ENCODE measurements around the gene RRP12.

Gene RRP12

DNA sequence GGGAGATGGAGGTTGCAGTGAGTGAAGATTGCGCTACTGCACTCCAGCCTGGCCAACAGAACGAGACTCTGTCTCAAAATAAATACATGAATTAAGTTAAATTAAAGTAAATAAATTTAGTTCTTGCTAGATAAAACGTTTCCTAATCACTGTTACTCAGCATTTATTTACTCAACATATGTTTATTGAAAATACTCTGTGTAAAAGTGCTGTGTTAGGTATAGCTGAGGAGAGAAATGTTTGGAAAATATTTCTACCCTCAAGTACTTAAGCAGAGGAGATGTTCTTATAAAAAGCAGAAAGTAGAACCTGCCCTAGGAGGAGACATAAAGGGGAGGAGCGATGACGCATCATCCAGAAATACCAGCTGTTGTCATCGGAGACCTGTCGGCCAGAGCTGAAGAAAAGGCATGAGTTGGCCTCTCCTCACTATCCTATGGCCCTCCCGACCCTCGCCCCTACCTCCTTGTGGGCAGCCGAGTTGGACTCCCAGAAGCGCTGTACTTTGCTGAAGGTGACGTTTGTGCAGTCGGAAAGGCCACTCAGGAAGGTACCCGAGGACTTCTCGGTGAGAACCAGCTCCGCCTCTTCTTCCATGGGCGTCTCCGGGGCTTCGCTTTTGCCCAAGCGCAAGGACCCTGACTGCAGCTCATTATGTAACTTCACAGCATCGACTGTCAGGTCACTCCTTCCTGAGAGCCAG is 1.1 kb downstream of the RRP12 start:
- Mint-ChIP-seq H3K27me3 (no peaks in the 10 kb centered on the region), H3K36me3 (peaks cover 8 to 9% of the 10 kb centered on the region in 2 donors), H3K4me1 (peaks cover 3 to 13% of the 10 kb centered on the region in 2 donors), H3K9me3 (no peaks in the 10 kb centered on the region), H3K4me3 (peak overlapping the region; percentile 92 to 96), H3K27ac (peak overlapping the region; percentile 98)
- ATAC-seq (replicated peaks) = peak in 1 of 2 donors; percentile 38
- DNase-seq = peak; percentile 32

DNA sequence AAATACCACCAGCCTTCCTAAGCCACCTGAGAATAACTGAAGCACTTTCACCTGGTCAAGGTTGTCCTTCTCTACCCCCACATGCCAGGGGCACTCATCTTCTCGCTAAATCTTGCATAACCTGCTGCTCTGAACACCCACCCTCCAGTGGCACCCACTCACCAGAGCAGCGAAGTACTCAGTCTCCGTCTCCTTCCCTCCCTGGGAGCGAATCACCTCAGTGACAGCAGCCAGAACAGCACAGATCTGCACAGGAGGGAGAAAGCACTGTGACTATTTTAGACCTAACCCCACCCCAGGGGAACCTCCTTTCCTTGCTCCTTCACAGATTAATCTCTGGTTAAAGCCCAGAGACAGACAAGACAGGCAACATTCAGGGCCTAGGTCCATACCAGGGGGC is 5.1 kb downstream of the RRP12 start:
- no peak overlapping the region for H3K4me3 Mint-ChIP-seq
- no peaks in the 10 kb centered on the region for H3K27me3 Mint-ChIP-seq
- peaks cover 0 to 7% of the 10 kb centered on the region in 2 donors for H3K4me1 Mint-ChIP-seq
- peaks cover 17 to 18% of the 10 kb centered on the region in 2 donors for H3K36me3 Mint-ChIP-seq
- peak overlapping the region; percentile 81 for H3K27ac Mint-ChIP-seq
- no peaks in the 10 kb centered on the region for H3K9me3 Mint-ChIP-seq
- ATAC-seq (replicated peaks) (no peak), DNase-seq (no peak)

DNA sequence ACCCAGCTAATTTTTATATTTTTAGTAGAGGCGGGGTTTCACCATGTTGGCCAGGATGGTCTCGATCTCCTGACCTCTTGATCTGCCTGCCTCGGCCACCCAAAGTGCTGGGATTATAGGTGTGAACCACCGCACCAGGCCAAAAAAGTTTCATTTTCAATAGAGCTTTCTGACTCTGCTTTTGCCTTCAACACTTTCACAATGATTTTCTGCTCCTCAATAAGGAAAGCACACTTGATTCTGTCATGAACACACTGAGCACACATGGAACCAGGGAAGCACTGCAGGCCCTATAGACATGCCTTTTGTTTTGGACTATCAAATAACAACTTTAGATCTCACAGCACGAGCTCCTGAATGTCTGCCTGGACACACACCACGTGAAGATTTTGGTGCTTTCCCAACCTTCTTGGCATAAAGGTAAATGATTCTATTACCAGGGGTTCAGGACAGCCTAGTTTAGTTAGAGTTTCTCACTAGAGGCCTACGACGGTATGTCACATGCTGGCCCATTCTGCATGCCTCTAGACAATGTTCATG is 8.0 kb downstream of the RRP12 start:
- H3K36me3 Mint-ChIP-seq = peaks cover 34 to 39% of the 10 kb centered on the region in 2 donors
- H3K4me1 Mint-ChIP-seq = no peaks in the 10 kb centered on the region
- DNase-seq (no peak), ATAC-seq (replicated peaks) (no peak)
- no peaks in the 10 kb centered on the region for H3K27me3 Mint-ChIP-seq
- no peak overlapping the region for H3K27ac Mint-ChIP-seq
- no peak overlapping the region for H3K4me3 Mint-ChIP-seq
- H3K9me3 Mint-ChIP-seq = no peaks in the 10 kb centered on the region

DNA sequence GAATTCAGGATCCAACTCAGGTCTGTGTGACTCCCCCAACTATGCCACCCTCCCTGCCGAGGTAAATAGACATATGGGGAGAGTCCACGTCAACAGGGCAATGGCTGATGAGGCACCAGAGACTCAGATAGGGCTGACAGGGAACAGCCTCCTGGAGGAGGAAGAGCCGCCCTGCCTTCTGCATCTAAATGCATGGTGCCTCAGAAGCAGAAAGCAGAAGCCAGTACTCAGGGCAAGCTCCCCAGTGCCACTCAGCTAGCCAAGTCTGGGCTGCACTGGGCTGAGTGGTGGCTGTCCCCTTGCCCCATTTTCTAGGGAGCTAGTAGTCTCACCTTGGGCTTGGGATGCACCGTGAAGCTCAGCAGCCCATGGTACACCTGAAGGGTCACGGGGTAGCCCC is 11.0 kb downstream of the RRP12 start:
- Mint-ChIP-seq H3K36me3 (peaks cover 42 to 43% of the 10 kb centered on the region in 2 donors), H3K9me3 (no peaks in the 10 kb centered on the region), H3K27ac (no peak overlapping the region), H3K27me3 (no peaks in the 10 kb centered on the region), H3K4me3 (no peak overlapping the region), H3K4me1 (no peaks in the 10 kb centered on the region)
- no peak for ATAC-seq (replicated peaks)
- no peak for DNase-seq

DNA sequence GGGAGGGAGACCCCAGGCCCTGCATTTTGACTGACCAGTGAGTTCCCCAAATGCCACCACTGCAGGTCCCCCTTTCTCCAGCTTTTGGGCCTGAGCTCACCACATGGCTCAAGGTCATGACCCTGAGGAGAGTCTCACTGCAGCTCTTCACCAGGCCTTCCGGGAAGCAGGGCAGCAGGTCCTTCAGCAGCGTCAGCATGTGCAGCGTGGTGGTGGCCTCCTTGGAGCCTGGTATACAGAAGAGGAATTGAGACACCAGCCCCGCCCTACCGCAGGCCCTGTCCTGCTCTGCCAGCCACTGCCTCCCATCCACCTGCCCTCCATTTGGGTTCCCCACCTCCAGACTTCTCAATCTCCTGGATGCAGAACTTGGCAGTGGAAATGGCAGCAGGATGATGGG is 13.0 kb downstream of the RRP12 start:
- no peaks in the 10 kb centered on the region for H3K9me3 Mint-ChIP-seq
- H3K27me3 Mint-ChIP-seq = no peaks in the 10 kb centered on the region
- H3K27ac Mint-ChIP-seq = no peak overlapping the region
- DNase-seq (no peak), ATAC-seq (replicated peaks) (no peak)
- H3K4me3 Mint-ChIP-seq = no peak overlapping the region
- H3K4me1 Mint-ChIP-seq = no peaks in the 10 kb centered on the region
- peaks cover 42 to 49% of the 10 kb centered on the region in 2 donors for H3K36me3 Mint-ChIP-seq

DNA sequence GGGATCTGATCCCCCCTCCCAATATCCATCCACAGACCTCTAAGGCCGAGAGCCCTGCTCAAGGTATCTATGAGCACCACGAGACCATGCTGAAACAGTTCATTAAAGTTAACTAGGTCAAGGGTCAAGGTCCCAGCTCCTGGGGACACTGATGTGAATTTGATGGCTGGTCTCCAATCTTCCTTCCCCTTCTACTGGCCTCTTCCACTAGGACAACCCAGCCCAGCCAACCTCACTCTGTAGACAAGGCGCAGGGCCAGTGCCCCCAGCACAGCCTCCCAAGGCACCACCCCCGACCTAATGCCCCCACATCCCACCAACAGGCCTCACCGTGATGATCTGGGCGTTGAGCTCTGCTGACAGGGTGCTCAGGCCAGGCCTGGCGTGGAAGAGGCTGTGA is 15.6 kb downstream of the RRP12 start:
- no peaks in the 10 kb centered on the region for H3K27me3 Mint-ChIP-seq
- H3K36me3 Mint-ChIP-seq = peaks cover 44 to 51% of the 10 kb centered on the region in 2 donors
- no peak for ATAC-seq (replicated peaks)
- no peak for DNase-seq
- no peak overlapping the region for H3K27ac Mint-ChIP-seq
- no peak overlapping the region for H3K4me3 Mint-ChIP-seq
- no peaks in the 10 kb centered on the region for H3K9me3 Mint-ChIP-seq
- no peaks in the 10 kb centered on the region for H3K4me1 Mint-ChIP-seq

DNA sequence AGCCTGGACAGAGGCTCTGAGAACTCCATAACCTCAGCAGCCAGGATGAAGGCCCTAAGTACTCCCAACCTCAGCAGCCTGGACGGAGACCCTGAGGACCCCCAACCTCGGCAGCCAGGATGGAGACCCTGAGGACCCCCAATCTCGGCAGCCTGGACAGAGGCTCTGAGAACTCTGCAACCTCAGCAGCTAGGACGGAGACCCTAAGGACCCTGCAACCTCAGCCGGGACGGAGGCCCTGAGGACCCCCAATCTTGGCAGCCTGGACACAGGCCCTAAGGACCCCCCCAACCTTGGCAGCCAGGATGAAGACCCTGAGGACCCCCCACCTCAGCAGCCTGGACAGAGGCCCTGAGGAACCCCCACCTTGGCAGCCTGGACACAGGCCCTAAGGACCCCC is 16.5 kb downstream of the RRP12 start:
- Mint-ChIP-seq H3K36me3 (peaks cover 40 to 50% of the 10 kb centered on the region in 2 donors), H3K27ac (no peak overlapping the region), H3K4me1 (no peaks in the 10 kb centered on the region), H3K9me3 (no peaks in the 10 kb centered on the region), H3K27me3 (no peaks in the 10 kb centered on the region), H3K4me3 (no peak overlapping the region)
- DNase-seq = no peak
- no peak for ATAC-seq (replicated peaks)

DNA sequence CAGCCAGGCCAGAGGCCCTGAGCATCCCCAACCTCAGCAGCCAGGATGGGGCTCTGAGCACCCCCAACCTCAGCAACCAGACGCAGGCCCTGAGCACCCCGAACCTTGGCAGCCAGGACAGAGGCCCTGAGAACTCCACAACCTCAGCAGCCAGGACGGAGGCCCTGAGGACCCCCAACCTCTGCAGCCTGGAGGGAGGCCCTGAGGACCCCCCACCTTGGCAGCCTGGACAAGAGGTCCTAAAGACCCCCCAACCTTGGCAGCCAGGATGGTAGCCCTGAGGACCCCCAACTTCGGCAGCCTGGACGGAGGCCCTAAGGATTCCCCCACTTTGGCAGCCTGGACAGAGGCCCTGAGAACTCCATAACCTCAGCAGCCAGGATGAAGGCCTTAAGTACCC is 17.0 kb downstream of the RRP12 start:
- no peak for ATAC-seq (replicated peaks)
- no peaks in the 10 kb centered on the region for H3K27me3 Mint-ChIP-seq
- H3K36me3 Mint-ChIP-seq = peaks cover 42 to 55% of the 10 kb centered on the region in 2 donors
- H3K4me1 Mint-ChIP-seq = no peaks in the 10 kb centered on the region
- H3K9me3 Mint-ChIP-seq = no peaks in the 10 kb centered on the region
- no peak overlapping the region for H3K27ac Mint-ChIP-seq
- H3K4me3 Mint-ChIP-seq = no peak overlapping the region
- DNase-seq = no peak

DNA sequence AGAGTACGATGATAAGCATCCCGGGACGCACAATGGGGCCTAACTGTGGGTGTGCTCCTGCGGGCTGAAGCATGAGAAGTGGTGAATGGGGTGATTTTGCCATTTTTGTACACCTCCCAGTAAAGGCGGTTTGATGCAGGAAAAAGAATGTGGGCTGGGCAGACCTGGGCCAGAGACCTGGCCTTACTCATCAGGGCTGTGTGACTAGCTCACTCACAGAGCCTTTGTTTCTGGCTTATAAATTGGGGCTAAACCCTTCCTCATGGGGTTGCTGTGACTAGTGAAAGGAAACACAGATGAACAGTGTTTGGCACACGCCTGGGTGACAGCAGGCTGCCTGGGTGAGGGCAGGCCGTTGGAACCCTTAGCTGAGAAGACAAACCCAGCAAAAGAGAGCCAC is 18.0 kb downstream of the RRP12 start:
- H3K9me3 Mint-ChIP-seq = no peaks in the 10 kb centered on the region
- H3K36me3 Mint-ChIP-seq = peaks cover 34 to 51% of the 10 kb centered on the region in 2 donors
- ATAC-seq (replicated peaks) (no peak), DNase-seq (no peak)
- H3K4me1 Mint-ChIP-seq = no peaks in the 10 kb centered on the region
- H3K27me3 Mint-ChIP-seq = no peaks in the 10 kb centered on the region
- H3K27ac Mint-ChIP-seq = no peak overlapping the region
- no peak overlapping the region for H3K4me3 Mint-ChIP-seq

DNA sequence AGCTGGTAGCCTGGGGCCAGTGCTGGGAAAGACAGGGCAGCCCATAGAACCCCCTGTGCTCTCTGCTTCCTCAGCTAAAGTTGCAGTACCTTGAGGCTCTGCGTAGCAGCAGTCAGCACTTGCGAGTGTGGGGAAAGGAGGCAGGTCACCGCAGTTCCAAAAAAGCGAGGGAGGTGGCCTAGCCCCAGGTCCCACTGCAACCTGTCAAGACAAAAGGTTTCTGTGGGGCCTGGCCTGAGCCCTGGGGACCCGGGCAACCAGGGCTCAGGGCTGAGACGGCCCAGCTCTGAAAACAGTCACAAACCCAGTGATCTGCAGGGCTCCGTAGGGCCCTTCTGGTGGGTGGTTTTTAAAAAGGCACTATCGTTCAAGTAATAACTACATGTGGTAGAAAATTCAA is 19.5 kb downstream of the RRP12 start:
- no peak overlapping the region for H3K27ac Mint-ChIP-seq
- ATAC-seq (replicated peaks) (no peak), DNase-seq (no peak)
- H3K4me3 Mint-ChIP-seq = no peak overlapping the region
- H3K9me3 Mint-ChIP-seq = no peaks in the 10 kb centered on the region
- H3K27me3 Mint-ChIP-seq = no peaks in the 10 kb centered on the region
- H3K4me1 Mint-ChIP-seq = no peaks in the 10 kb centered on the region
- H3K36me3 Mint-ChIP-seq = peaks cover 31 to 42% of the 10 kb centered on the region in 2 donors

DNA sequence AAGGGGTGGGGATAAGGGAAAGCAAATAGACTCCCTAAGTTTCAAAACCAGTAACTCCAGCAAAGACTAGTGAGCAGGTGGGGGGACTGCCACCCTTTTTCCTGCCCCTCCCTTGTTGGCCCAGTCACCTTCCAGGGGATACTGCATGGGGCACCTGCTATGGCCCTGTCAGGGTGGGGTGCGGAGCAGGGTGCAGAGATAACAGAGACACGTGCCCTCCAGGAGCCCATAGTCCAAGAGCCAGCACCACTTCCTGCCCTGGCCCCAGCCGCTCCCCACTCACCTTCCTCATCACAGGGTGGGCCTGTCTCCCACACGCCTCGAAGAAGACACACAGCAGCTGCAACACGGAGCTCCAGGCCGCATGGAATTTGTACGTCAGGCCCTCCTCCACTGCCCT is 20.6 kb downstream of the RRP12 start:
- Mint-ChIP-seq H3K4me1 (no peaks in the 10 kb centered on the region), H3K4me3 (no peak overlapping the region), H3K27me3 (no peaks in the 10 kb centered on the region), H3K27ac (no peak overlapping the region), H3K9me3 (no peaks in the 10 kb centered on the region), H3K36me3 (peaks cover 32 to 44% of the 10 kb centered on the region in 2 donors)
- no peak for ATAC-seq (replicated peaks)
- DNase-seq = no peak

DNA sequence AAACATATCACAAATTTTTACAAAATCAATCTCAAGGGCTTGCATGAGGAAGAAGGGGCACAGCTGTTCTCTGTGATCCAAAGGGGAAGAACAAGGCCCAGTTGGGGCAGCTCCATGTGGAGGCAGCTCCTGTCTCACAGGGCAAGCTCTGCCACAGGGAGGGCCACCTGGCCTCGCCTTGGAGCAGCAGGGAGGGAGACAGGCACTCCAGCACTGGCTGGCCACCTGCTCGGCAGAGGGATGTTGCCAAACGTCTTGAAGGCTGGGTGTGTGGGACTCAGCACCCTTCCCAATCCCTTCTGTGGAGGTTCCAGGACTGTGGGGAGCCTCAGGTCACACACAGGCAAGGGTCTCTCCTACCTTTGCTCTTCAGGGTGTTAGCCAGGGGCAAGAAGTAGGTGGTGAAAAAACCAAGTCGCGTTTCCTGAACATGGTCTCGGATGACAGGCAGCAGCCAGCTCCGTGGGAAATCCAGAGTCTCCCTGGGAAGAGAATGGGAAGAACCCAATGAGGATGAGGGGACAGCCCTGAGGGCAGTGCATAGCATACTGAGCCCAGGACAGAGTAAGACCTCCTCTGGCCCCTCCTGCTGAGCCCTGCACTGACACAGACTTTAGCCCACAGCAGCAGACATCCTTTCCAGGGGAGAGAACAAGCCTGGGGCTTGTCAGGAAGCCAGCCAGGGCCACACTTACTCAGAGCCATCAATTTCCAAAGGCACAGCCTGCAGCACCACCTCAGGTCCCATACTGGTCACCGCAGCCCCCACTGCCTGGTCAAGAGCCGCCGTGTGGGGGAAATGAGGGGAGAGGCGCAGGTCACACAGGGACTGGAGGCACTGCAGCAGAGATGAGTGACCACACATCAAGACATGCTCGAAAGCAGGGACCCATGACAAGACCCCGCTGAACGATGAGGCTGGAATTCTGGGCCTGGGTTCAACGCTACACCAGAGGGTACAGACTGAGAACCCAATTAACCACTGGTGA is 21.9 kb downstream of the RRP12 start:
- Mint-ChIP-seq H3K9me3 (no peaks in the 10 kb centered on the region), H3K4me3 (no peak overlapping the region), H3K27ac (no peak overlapping the region), H3K4me1 (no peaks in the 10 kb centered on the region), H3K27me3 (no peaks in the 10 kb centered on the region), H3K36me3 (peaks cover 30 to 43% of the 10 kb centered on the region in 2 donors)
- ATAC-seq (replicated peaks) = no peak
- DNase-seq = no peak

DNA sequence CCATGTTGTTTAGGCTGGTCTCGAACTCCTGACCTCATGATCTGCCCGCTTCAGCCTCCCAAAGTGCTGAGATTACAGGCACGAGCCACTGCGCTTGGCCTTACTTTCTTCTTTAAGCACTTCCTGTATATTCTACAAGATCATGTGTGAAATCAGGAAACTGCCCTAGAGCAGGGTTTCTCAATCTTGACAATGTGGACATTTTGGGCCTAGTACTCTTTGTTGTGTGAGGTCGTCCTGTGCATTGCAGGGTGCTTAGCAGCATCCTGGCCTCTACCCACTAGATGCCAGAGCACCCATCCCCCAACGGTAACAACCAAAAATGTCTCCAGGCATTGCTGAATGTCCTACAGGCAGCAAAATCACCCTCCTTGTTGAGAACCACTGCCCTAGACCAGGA is 24.7 kb downstream of the RRP12 start:
- no peaks in the 10 kb centered on the region for H3K9me3 Mint-ChIP-seq
- H3K27me3 Mint-ChIP-seq = no peaks in the 10 kb centered on the region
- no peak overlapping the region for H3K27ac Mint-ChIP-seq
- no peak for ATAC-seq (replicated peaks)
- H3K36me3 Mint-ChIP-seq = peaks cover 41 to 54% of the 10 kb centered on the region in 2 donors
- H3K4me1 Mint-ChIP-seq = no peaks in the 10 kb centered on the region
- DNase-seq = no peak
- H3K4me3 Mint-ChIP-seq = no peak overlapping the region

DNA sequence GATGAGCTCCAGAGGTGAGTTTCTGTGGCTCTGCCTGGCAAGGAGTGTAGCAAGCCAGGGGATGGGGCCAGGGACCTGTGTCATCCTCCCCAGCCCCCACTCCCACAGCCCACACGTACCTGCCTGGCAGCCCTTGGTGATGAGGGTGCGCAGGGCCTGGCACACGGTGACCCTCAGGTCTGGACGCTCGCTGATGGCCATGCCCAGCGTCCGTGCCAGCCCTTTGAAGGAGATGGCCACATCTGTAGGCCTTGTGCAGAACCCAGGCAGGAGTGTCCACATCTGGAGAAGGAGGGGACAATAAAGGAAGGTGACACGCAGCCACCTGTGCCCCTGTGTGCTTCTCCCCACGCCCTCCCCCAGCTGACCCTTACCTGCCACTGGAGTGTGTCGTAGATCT is 27.7 kb downstream of the RRP12 start:
- H3K4me3 Mint-ChIP-seq = no peak overlapping the region
- H3K27me3 Mint-ChIP-seq = no peaks in the 10 kb centered on the region
- no peaks in the 10 kb centered on the region for H3K9me3 Mint-ChIP-seq
- ATAC-seq (replicated peaks) = no peak
- DNase-seq = no peak
- no peak overlapping the region for H3K27ac Mint-ChIP-seq
- H3K36me3 Mint-ChIP-seq = peaks cover 55 to 63% of the 10 kb centered on the region in 2 donors
- no peaks in the 10 kb centered on the region for H3K4me1 Mint-ChIP-seq
